K562 (cell line): ENCODE results near the gene TUBB1. TPM values are rescaled to one million over a fixed set of nuclear protein-coding genes. Genes with fewer than 3 reads are reported as not detected.

Experiments used
- ATAC-seq: fragments of 200-7000 bp; cut with Tn5 transposase; 3 replicates; pipeline ENCODE4 v1.9.1; 2020; ENCODE audit warnings: moderate library complexity
- BruUV-seq: library from RNA; stranded (reverse); fragments of 400-500 nt; replicated peaks from 2 replicates; lab custom pipeline; 2021; lab: Mats Ljungman, UMichigan
- CTCF ChIA-PET: fragments of 300-600 bp; formaldehyde crosslinking; extraction: SDS; loops from one replicate; lab custom pipeline; 2021; ENCODE audit warnings: low intra/inter-chr PET ratio; lab: Yijun Ruan, JAX
- POLR2A ChIA-PET: fragments of 300-600, 350-650 bp; sonication (Branson Sonifier 250); formaldehyde crosslinking; extraction: SDS; loops from one replicate; lab custom pipeline; 2021; ENCODE audit warnings: antibody characterized with exemption, inconsistent platforms; lab: Yijun Ruan, JAX
- DNase-seq, 4 experiments: peaks; one replicate each; pipeline versions ENCODE4 v3.0.0 to v3.0.0-alpha.2; 2011 to 2018; ENCODE audit warnings: low spot score in 3 of 4, mixed read lengths in 3 of 4; ENCODE audit errors: extremely low read depth in 1 of 4
- FAIRE-seq: peaks from 2 replicates; lab custom pipeline; 2011; peaks lifted over from hg19 to GRCh38; lab: Jason Lieb, UNC
- H2AFZ ChIP-seq: 2 replicates; pipeline ENCODE4 v1.6.0; 2011; ENCODE audit warnings: low read depth, low read length, control low read depth, inconsistent platforms
- H3K27ac ChIP-seq: fragments of 200-600 bp; 3 replicates; pipeline ENCODE4 v1.8.0; 2011; ENCODE audit warnings: low read depth, mild to moderate bottlenecking, control low read depth, inconsistent platforms, low read length, moderate library complexity, mixed read lengths; ENCODE audit errors: extremely low read depth
- H3K27me3 ChIP-seq, 2 experiments: fragments of 300-600 bp in 1 of 2; 2 replicates in 1 of 2; 3 replicates in 1 of 2; pipeline versions ENCODE4 v1.6.0 to v1.8.0; 2011; ENCODE audit warnings: inconsistent platforms in 2 of 2, low read length in 2 of 2, mild to moderate bottlenecking in 1 of 2, mixed read lengths in 1 of 2, moderate library complexity in 1 of 2; ENCODE audit not compliant: control insufficient read depth in 2 of 2, insufficient read depth in 2 of 2
- H3K36me3 ChIP-seq: fragments of 300-600 bp; 3 replicates; pipeline ENCODE4 v1.8.0; 2011; ENCODE audit warnings: mild to moderate bottlenecking, low read length, inconsistent platforms; ENCODE audit not compliant: control insufficient read depth, insufficient read depth
- H3K4me1 ChIP-seq, 2 experiments: fragments of 200-600 bp in 1 of 2; replicated peaks in 1 of 2; 2 replicates in 1 of 2; 3 replicates in 1 of 2; pipeline versions ENCODE4 v1.5.1 to v1.8.0; 2011; ENCODE audit warnings: inconsistent platforms in 2 of 2, low read length in 2 of 2, mild to moderate bottlenecking in 1 of 2, mixed read lengths in 1 of 2, moderate library complexity in 1 of 2; ENCODE audit not compliant: control insufficient read depth in 2 of 2, insufficient read depth in 2 of 2
- H3K4me2 ChIP-seq: 2 replicates; pipeline ENCODE4 v1.6.1; 2011; ENCODE audit warnings: low read length, control low read depth, inconsistent platforms, mixed read lengths; ENCODE audit not compliant: insufficient read depth
- H3K4me3 ChIP-seq: fragments of 200-600 bp; sonication (generic), shearing (Covaris generic); 2 replicates; pipeline ENCODE4 v1.5.1; 2016; ENCODE audit warnings: control low read depth, inconsistent platforms
- H3K79me2 ChIP-seq: fragments of 200-600 bp; 3 replicates; pipeline ENCODE4 v1.8.0; 2011; ENCODE audit warnings: low read length, inconsistent platforms; ENCODE audit not compliant: control insufficient read depth, insufficient read depth
- H3K9ac ChIP-seq, 2 experiments: 2 replicates each; pipeline versions ENCODE4 v1.6.0 to v1.6.1; 2011; ENCODE audit warnings: low read depth in 2 of 2, low read length in 2 of 2, control low read depth in 1 of 2, inconsistent platforms in 1 of 2, mild to moderate bottlenecking in 1 of 2, mixed read lengths in 1 of 2; ENCODE audit not compliant: insufficient read depth in 1 of 2
- H3K9me1 ChIP-seq: one replicate; pipeline ENCODE4 v1.6.0; 2011; ENCODE audit warnings: inconsistent platforms, mild to moderate bottlenecking, low read length, moderate library complexity; ENCODE audit not compliant: control insufficient read depth, insufficient read depth
- H3K9me3 ChIP-seq: replicated peaks from 2 replicates; pipeline ENCODE4 v1.5.1; 2011; ENCODE audit warnings: low read depth, low read length, inconsistent platforms; ENCODE audit not compliant: control insufficient read depth, insufficient read depth
- H4K20me1 ChIP-seq: replicated peaks from 2 replicates; pipeline ENCODE4 v1.6.1; 2011; ENCODE audit warnings: low read length, inconsistent platforms, mixed read lengths; ENCODE audit not compliant: control insufficient read depth, insufficient read depth
- BRF2 ChIP-seq: IDR thresholded peaks from 3 replicates; pipeline ENCODE4 v1.6.1; 2011; ENCODE audit warnings: borderline replicate concordance, mild to moderate bottlenecking; ENCODE audit not compliant: insufficient read length, insufficient read depth
- CBX1 ChIP-seq: sonication (generic); IDR thresholded peaks from 2 replicates; pipeline ENCODE4 v1.6.1; 2016; ENCODE audit warnings: antibody characterized with exemption, low read depth, mild to moderate bottlenecking
- CHCHD3 ChIP-seq: fragments of 250-450 bp; sonication (Bioruptor Pico); IDR thresholded peaks from 2 replicates; pipeline ENCODE4 v2.1.2; 2022; ENCODE audit warnings: mild to moderate bottlenecking
- DNMT1 ChIP-seq: fragments of 450-650 bp; IDR thresholded peaks from 2 replicates; pipeline ENCODE4 v1.6.1; 2016; ENCODE audit warnings: antibody characterized with exemption, mild to moderate bottlenecking
- MAX ChIP-seq: sonication (generic); formaldehyde crosslinking; IDR thresholded peaks from 2 replicates; pipeline ENCODE4 v1.9.0; 2022; ENCODE audit warnings: mild to moderate bottlenecking, missing genetic modification reagents
- MCM5 ChIP-seq: fragments of 450-650 bp; IDR thresholded peaks from 2 replicates; pipeline ENCODE4 v1.6.1; 2016; ENCODE audit warnings: low read depth
- PBX2 ChIP-seq, 2 experiments: IDR thresholded peaks in 1 of 2; conservative IDR thresholded peaks in 1 of 2; 2 replicates each; pipeline ENCODE4 v1.6.1; 2016; ENCODE audit warnings: low read depth in 2 of 2, mild to moderate bottlenecking in 1 of 2, missing compliant biosample characterization in 1 of 2, missing genetic modification characterization in 1 of 2, moderate library complexity in 1 of 2
- RAD51 ChIP-seq: fragments of 450-650 bp; IDR thresholded peaks from 2 replicates; pipeline ENCODE4 v1.7.1; 2016; ENCODE audit warnings: low read depth, mild to moderate bottlenecking, borderline replicate concordance
- SIN3A ChIP-seq, 2 experiments: fragments of 150-350 bp in 1 of 2; IDR thresholded peaks; 2 replicates each; pipeline ENCODE4 v1.6.1; 2011 to 2016; ENCODE audit warnings: borderline replicate concordance in 2 of 2, low read depth in 2 of 2, low read length in 2 of 2, mild to moderate bottlenecking in 2 of 2, moderate library complexity in 2 of 2; ENCODE audit not compliant: control insufficient read depth in 1 of 2
- U2AF1 ChIP-seq: fragments of 200-400 bp; formaldehyde crosslinking; optimal IDR thresholded peaks from 2 replicates; pipeline ENCODE3; 2017; ENCODE audit warnings: mild to moderate bottlenecking, low read depth, low read length, moderate library complexity
- U2AF2 ChIP-seq: fragments of 200-400 bp; formaldehyde crosslinking; optimal IDR thresholded peaks from 2 replicates; pipeline ENCODE3; 2017; ENCODE audit warnings: low read depth, mild to moderate bottlenecking, low read length
- USF1 ChIP-seq: sonication (generic); formaldehyde crosslinking; IDR thresholded peaks from 2 replicates; pipeline ENCODE4 v1.9.0; 2022; ENCODE audit warnings: mild to moderate bottlenecking, missing genetic modification reagents
- ZNF239 ChIP-seq: fragments of 250-450 bp; sonication (Bioruptor Pico); IDR thresholded peaks from 2 replicates; pipeline ENCODE4 v1.4.0; 2020; ENCODE audit warnings: mild to moderate bottlenecking
- ZNF436 ChIP-seq: fragments of 250-450, 450-650 bp; sonication (Bioruptor Pico); formaldehyde crosslinking; IDR thresholded peaks from 2 replicates; pipeline ENCODE4 v1.7.0; 2020; ENCODE audit warnings: mild to moderate bottlenecking
- ZNF780A ChIP-seq: fragments of 250-450 bp; sonication (Bioruptor Pico); IDR thresholded peaks from 2 replicates; pipeline ENCODE4 v1.5.0; 2021; ENCODE audit warnings: mild to moderate bottlenecking
- ZSCAN32 ChIP-seq: fragments of 450-650 bp; formaldehyde crosslinking; IDR thresholded peaks from 2 replicates; pipeline ENCODE4 v1.4.0; 2020; ENCODE audit warnings: mild to moderate bottlenecking, moderate library complexity
- WGBS: fragments of 100-300 bp; shearing (Covaris generic); methylation state at CpG from one replicate; pipeline ENCODE4 v1.1.6; 2016; ENCODE audit warnings: low coverage, mixed read lengths; ENCODE audit not compliant: insufficient coverage; ENCODE audit errors: missing lambda C conversion rate; 5-methylcytosine and 5-hydroxymethylcytosine counted together
- in situ Hi-C: fragments of 300-500 bp; cut with MboI; formaldehyde crosslinking; loops from 4 replicates; pipeline ENCODE4 v1.15.0; 2018; ENCODE audit warnings: inconsistent platforms, mixed read lengths
- intact Hi-C: fragments of 100-400 bp; cut with micrococcal nuclease; formaldehyde crosslinking; loops from 2 replicates; pipeline ENCODE4 v1.14.2; 2022
- polyA plus RNA-seq, 8 experiments: library from polyadenylated mRNA; depleted of rRNA in 4 of 8; stranded (reverse) in 5 of 8; unstranded in 3 of 8; fragments of >200 nt; fragmentation: Nextera tagmentation in 2 of 8; fragmentation: Illumina TruSeq in 1 of 8; extraction: Ambion mirVana in 2 of 8; extraction: Trizol in 1 of 8; gene quantifications; 2 replicates each; pipeline versions ENCODE4 v1.2.1 to v1.2.3, GENCODE V29; 2011 to 2014; ENCODE audit warnings: inconsistent platforms in 1 of 8, missing spikeins in 1 of 8
- total RNA-seq, 7 experiments: library from RNA; depleted of rRNA in 6 of 7; stranded (reverse); fragments of >200 nt in 6 of 7; fragmentation: Illumina TruSeq in 2 of 7; extraction: Trizol in 2 of 7; gene quantifications; 2 replicates each; pipeline versions ENCODE4 v1.2.1 to v1.2.3, GENCODE V29; 2011 to 2021; ENCODE audit warnings: low replicate concordance in 1 of 7

Gene TUBB1
- total and polyA plus RNA-seq, 9 of the 15 experiments (the other 6 are each of a cell fraction or from before 2014, with no cell fraction given), result 1.5 to 3.9 (median 2.4) TPM

- peaks cover 82% of the 10 kb centered on the region for H3K36me3 ChIP-seq
- peaks cover 94% of the 10 kb centered on the region for H3K79me2 ChIP-seq
- H4K20me1 ChIP-seq, result no peaks in the 10 kb centered on the region; the same call in 1 of the 2 replicates
- H3K4me3 ChIP-seq, result no peak overlapping the region
- CTCF ChIA-PET, result no interaction called here
- TF ChIP-seq ZNF239 (CRISPR knock-in tag) (no peak), DNMT1 (no peak), MCM5 (no peak), SIN3A (IDR thresholded peaks at IDR 0.05; ENCODE audit: borderline replicate concordance in 2 of 2, control insufficient read depth in 1 of 2, low read depth in 2 of 2, low read length in 2 of 2) (no peak), ZNF780A (CRISPR knock-in tag) (no peak), ZNF436 (no peak), ZSCAN32 (no peak), MAX (CRISPR knock-in tag) (no peak), U2AF1 (no peak), RAD51 (no peak), CHCHD3 (CRISPR knock-in tag) (no peak), USF1 (CRISPR knock-in tag) (no peak), BRF2 (no peak), PBX2 (CRISPR knock-in tag; IDR thresholded peaks at IDR 0.05; ENCODE audit: low read depth) (no peak), PBX2 (tag; conservative IDR thresholded peaks at IDR 0.05; ENCODE audit: low read depth) (no peak), U2AF2 (no peak), CBX1 (no peak)
- no peak overlapping the region for H3K27ac ChIP-seq
- no peak overlapping the region for H2AFZ ChIP-seq
- no peak for ATAC-seq
- no peaks in the 10 kb centered on the region for H3K9me1 ChIP-seq
- 50% methylated on average over 2 of the region's 2 CpGs for WGBS
- POLR2A ChIA-PET, result interaction anchor here (0.7 to 1.1 kb wide), 2 partner anchors 17 to 35 kb away, joined by 3 read pairs; no protein-coding TSS in a partner anchor
- no peak for DNase-seq
- peaks cover 25 to 26% of the 10 kb centered on the region in 2 experiments for H3K4me1 ChIP-seq
- no peaks in the 10 kb centered on the region for H3K27me3 ChIP-seq
- in situ Hi-C loops (no loop called here), intact Hi-C loops (no loop called here)
- peak overlapping the region; percentile 26 for H3K4me2 ChIP-seq
- H3K9ac ChIP-seq, result peak overlapping the region in 1 of 2 experiments; percentile 75; a peak in 1 of 4 replicates
- no peaks in the 10 kb centered on the region for H3K9me3 ChIP-seq
- FAIRE-seq, result no peak
- no TSS peak for BruUV-seq
Measured at GRCh38 chr20:59025086-59025485, 5.9 kb downstream of the TUBB1 start.
